Colon (tissue), 2 donors: Measurements from ENCODE around the gene ACTR1A.
"Not testable (repeated sequence)": the region's sequence is repeated elsewhere in the genome, so short reads cannot be mapped to it uniquely, and the experiment has no call there.

ENCODE experiments used
- FAIRE-seq: peaks from 2 replicates; lab custom pipeline; 2012; peaks lifted over from hg19 to GRCh38; lab: Jason Lieb, UNC
- donor health status: control.
- donor health status: control.

ACTR1A gene

DNA sequence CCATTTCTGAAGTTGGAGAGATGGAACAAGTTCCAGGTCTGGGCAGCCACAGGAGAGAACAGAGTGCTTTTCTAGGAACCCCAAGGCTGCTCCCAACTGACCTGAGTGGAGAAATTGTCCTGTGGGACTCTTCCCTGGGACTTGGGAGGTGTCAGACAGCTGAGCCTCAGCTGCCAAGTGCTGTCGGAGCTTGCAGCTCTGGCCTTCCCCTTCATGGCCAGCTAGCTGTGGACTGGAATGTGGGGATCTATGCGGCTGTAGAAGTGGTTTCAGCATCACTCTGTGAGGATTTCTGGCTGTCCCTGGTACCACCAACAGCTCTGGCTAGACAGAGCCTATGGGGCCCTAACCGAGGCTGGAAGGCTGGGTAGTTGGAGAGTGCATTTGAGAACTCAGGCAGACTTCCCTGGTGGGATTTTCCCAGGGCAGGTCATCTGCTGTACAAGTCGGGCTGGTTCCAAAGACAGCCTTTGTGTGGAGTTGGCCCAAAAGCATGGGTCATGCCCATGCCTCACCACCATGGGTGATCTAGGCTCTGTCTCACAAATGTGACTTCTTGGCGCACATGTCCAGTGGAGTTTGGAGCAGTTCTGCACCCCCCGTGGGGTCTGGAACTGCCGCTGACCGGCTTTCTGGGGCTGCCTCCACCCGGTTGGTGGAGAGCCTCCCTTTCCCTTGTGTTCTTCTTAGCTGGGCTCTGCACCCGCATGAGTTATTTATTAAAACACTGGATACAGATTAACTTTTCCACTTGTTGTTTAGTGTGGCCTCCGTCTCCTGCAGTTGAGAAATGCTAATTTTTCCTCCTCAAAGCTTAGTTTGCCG, 12.2 kb upstream of the ACTR1A start:
- FAIRE-seq: no peak

DNA sequence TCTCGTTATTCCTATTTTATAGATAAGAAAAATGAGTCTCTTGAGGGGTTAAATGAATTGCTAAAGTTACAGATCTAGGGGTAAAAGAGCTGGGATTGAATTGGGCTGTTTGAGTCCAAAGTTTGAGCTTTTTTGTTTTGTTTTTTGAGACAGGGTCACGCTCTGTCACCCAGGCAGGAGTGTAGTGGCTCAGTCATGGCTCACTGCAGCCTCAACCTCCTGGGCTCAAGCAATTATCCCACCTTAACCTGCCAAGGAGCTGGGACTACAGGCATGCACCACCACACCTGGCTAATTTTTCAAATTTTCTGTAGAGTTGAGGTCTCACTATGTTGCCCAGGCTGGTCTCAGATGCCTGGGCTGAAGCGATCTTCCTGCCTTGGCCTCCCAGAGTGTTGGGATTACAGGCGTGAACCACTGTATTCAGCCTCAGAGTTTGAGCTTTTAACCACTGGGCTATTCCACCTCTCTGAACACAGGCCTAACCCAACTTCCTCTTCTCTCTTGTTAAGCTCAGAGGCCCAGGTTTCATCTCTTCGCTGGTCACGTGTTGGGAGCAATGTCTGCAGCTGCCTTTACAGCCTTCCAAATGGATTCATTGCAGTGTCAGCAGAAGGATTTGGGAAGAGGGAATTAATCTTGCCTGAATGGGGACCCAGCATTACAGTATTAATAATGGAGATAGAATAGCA, 9.2 kb upstream of the ACTR1A start:
- FAIRE-seq: no peak

DNA sequence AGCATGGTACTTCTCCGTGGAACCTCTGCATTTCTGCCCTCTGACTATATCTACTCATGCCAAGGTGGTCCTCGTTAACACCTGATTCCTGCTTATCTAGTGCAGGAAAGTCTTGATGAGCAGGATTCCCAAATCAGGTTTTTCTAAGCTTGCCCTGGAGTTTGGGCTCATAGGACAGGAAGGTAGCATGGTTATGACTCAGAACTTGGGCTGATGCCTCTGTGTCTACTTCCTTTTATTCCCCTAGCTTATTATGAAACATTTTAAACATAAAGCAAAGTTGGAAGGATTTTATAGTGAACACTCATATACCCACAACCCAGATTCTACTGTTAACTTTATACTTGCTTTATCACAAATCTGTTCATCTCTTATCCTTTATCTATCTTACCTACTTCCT, 6.9 kb upstream of the ACTR1A start:
- no peak for FAIRE-seq

DNA sequence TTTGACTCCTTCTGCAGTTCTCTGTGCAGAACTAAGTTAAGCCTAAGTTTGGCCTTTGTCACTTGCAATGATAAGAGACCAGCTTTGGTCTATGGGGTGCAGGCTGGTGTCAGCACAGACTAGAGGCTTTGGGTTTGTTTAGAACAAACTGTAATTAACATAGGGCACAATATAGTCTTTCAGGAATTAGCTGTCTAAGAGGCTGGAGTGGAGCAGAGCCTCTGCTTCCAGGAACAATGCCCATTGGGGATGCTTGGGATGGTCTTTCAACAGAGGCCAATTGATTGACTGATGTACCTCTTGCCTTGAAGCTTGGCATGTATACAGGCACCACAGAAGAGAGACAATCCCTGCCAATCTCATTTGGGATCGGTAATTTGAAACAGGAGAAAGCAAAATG, 6.0 kb upstream of the ACTR1A start:
- no peak for FAIRE-seq

DNA sequence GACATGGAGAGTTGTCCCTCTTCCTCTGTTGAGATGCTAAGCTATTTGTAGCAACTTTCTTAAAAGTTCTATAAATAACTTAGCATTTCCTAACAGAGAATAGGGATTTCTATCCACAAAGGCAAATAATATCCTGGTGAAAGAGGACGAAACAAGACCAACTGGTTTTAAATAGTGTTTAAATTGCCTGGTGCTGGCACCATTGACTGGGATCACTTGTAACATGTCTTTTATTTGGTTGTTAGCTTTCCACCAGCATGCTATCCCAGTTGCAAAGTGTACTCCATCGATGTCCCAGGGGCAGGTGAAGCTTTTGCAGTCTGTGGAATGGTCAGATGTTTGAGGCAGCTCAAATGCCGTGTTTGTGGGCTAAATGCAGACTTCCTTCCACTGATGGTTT, 5.0 kb upstream of the ACTR1A start:
- FAIRE-seq: no peak

DNA sequence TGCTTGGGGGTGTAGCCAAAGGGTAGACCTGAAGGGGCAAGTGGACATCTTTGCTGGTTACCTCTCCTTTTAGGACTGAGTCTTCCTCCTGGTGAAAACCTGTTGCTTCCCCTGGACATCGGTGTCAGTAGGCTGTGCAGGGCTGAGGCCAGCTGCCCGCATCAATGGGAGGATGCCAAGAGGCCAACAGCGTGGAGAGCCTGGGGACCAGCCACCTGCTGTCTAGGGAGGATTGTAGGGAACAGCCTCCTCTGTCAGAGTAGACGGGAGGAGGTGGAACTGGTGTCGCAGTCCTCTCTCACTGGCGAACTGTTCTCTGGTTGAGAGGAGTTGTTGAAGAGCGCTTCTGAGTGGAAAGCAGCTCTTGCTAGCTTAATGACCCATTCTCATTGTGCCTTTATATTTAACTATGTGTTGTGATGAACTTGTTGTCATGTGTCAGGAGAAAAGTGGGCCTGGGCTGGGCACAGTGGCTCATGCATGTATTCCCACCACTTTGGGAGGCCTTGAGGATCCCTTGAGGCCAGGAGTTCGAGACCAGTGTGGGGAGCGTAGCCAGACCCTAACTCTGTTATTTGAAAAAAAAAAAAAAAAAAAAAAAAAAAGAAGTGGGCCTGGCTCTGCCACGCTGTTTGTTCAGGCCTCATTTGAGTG, 3.1 kb upstream of the ACTR1A start:
- no peak for FAIRE-seq

DNA sequence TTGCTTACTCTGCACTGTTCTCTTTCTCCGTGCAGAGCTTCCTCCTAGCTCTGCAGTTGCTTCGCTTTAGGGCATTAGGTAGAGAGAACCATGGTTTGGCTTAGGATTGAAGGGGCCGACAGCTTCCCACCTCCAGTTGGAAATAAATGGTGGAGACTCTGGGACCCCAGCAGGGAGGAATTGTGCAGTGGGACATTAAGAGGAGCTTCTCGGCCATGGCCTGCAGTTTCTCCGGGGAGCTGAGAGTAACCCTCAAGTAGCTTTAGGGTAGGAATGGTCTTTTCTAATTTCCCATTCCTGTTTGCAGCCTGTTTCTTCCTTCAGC, 2.4 kb upstream of the ACTR1A start:
- FAIRE-seq: no peak

DNA sequence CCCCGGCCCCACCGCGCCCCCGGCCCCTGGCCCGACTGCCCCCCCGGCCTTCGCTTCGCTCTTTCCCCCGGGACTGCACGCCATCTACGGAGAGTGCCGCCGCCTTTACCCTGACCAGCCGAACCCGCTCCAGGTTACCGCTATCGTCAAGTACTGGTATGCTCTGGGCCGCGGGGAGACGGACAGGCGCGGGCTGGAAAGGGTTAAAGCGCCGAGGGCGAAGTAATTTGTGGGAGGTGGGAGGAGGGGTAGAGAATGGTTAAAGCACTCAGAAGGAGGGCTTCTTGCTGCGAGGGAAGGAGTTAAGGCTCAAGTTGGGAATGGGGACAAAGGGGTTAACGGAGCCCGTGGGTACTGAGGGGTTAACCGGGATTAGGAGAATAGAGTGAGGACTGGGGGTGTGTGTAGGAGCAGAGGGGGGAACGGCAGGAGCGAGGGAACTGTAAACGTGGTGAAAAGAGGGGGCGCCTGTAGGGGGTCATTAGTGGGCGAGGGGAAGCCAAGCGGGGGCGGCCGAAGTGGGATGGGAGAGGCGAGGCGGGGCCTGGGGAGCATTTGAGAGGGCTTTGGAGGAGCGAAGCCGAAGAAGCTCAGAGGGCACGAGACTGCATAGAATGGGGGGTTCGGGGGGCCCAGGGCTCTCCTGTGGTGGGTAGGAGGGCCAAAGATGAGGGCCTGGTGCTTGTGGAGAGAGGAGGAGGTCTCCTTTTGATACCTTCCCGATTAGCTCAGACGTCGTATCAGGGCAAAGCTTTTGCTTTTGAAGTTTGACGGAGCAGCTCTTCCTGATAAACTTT, 1.9 kb upstream of the ACTR1A start:
- no peak for FAIRE-seq

DNA sequence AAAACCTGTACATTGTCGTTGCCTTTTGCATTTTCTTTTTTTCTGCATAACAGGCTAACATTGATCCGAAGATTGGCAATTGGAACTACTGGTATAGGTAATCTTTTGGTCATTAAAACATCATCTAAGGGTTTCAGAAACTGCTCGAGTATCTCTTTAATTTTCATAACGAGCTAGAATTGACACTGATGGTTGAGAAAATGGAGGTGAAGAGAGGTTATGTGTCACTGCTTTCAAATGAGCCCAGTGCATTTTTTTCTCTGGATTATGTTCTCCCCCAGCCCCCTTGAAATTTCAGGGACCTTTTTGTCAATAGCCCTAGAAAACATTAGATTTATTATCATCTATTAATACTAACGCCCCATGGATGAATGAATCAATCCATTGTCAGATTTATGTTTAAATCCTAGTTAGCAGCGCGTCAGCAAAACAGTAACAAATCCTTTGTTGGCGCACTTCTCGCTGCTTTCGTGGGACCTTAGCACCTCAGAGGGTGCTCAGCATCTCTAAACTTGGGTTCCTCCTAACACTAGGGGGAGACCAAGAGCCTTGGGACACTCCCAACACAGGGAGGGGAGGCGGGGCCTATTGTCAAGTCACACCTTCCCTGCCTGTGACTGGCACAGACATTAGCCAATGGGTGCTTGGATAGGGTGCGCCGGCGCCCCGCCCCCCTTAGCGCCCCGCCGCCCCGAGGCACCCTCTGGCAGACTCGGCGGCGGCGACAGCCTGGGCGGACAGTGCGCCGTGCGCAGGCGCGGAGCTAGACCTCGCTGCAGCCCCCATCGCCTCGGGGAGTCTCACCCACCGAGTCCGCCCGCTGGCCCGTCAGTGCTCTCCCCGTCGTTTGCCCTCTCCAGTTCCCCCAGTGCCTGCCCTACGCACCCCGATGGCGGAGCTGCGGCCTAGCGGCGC, 1.0 kb upstream of the ACTR1A start, which contains the start of gene SUFU:
Gene SUFU (plus strand): TSS at position 709 of the 915 bp plus-strand sequence. CDS start 181 bp downstream, at position 890.
- FAIRE-seq: no peak

DNA sequence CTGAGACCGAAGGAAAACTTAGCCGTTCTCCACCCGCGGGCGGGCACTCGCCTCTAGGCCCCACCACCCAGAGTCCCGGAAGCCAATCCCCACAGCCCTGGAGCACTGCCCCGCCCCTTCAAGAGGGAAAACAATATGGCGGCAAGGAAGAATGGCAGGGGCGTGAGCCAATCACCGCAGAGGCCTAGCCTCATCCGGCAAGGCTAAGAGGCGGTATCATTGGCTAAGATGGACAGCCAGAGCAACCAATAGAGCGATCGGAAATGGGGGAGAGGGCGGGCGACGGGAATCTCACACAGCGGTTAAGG, 529 bp downstream of the ACTR1A start:
- FAIRE-seq: peak; percentile 64

DNA sequence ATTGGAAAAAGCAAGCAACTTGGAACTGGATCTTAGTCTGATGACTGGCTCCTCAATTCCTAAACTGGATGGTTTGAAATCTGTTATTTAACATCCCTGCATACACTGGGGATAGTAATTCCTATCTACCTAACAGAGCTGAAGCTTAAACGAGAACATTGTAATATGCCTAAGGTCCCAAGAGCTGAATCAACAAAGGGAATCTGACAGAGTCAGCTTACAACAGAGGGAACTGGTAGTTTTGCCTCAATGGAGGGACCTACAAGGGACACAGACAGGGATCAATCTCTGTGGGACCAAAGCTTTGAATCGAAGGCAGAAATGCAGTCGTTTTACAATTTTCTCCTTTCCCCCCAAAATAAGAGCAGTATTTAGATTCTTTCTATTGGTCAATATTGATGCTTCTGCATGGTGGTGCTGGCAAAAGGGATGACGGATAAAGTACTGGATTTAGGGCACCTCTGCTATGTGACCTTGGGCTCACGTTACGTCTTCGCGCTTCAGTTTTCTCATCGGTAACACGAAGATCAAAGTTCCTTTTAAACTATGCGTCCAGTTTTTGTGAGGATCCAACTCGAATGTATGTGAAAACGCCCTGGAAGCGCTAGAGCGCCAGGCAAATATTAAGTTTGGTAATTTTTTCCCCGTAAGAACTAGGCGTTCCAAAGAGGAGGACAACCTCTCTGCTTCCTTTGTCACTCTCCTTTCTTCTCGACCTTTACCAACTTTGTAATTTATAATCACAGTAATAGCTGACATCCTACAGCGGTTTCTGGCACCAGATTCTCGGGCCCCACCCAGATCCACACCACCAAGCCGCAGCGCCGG, 1.1 kb downstream of the ACTR1A start:
- FAIRE-seq: no peak

DNA sequence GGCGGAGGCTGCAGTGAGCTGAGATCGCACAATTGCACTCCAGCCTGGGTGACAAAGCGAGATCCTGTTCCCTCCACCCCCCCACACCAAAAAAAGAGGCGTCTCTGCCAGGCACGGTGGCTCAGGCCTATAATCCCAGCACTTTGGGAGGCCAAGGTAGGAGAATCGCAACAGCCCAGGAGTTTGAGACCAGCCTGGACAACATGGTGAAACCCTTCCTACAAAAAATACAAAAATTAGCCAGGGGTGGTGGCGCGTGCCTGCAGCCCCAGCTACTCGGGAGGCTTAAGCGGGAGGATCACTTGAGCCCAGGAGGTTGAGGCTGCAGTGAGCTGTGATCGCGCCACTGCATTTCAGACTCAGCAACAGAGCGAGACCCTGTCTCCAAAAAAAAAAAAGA, 1.8 kb downstream of the ACTR1A start:
- FAIRE-seq: not testable (repeated sequence)

DNA sequence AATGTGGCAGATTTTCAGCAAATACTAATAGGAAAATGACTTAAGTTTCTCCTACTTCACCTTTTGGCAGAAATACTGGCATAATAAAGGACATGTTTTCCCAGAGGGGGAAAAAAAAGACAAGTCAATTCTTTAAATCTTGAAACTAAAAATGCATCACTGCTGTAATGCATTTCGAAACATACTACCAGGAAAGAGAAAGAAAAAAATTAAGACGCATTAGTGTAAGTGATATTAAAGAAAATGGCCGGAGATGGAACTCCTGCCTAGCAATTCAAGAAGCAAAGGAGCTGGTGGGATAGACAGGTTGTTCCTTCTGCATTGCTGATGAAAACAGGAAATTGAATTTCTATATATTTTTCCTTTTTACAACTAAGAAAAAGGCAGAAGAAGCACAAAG, 3.2 kb downstream of the ACTR1A start:
- no peak for FAIRE-seq

DNA sequence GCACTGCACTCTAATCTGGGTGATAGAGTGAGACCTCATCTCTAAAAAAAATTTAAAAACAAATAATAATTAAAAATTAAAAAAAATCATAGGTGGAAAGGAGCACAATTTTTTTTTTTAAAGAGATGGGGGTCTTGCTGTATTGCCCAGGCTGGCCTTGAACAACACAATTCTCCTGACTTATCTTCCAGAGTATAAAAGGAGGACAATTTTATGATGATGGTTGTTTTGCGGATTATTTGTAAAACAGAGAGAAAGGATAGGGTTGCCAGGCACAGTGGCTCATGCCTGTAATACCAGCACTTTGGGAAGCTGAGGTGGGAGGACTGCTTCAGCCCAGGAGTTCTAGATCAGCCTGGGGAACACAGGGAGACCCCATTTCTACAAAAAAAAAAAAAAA, 5.0 kb downstream of the ACTR1A start:
- no peak for FAIRE-seq

DNA sequence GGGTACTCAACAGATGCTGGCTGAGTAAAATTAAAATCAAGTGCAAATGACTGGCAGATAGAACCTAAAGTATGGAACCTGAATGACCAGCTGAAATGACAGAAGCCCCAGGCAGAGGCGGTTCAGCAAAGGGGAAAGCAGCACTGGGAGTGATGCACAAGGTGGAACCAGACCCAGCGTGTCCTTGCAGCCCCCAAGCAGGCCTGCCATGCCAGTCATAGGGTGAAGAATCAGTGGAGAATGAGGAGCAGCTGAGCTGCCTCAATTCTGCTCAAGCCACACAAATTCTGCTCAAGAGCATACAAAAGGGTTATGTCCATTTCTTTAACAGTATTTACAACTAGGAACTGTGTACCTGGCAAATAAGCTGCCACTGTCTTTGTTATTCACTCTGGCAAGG, 8.7 kb downstream of the ACTR1A start:
- no peak for FAIRE-seq

DNA sequence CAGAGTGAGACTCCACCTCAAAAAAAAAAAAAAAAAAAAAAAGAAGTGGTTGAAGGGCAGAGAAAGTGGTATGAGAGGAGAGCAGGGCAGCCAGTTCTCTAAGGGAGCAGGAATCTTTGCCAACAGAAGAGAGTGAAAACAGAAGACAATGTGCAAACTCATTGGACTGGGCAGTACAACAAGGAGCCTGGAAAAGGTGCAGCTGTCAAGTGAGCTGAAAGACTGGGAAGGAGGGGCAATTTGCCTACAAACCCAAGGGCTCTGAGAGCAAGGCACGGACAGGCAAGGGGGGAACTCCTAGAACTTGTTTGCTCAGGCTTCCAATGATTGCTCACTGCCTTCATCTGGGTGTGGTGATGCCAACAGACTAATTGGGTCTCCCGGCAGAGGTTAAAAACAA, 9.5 kb downstream of the ACTR1A start:
- no peak for FAIRE-seq

DNA sequence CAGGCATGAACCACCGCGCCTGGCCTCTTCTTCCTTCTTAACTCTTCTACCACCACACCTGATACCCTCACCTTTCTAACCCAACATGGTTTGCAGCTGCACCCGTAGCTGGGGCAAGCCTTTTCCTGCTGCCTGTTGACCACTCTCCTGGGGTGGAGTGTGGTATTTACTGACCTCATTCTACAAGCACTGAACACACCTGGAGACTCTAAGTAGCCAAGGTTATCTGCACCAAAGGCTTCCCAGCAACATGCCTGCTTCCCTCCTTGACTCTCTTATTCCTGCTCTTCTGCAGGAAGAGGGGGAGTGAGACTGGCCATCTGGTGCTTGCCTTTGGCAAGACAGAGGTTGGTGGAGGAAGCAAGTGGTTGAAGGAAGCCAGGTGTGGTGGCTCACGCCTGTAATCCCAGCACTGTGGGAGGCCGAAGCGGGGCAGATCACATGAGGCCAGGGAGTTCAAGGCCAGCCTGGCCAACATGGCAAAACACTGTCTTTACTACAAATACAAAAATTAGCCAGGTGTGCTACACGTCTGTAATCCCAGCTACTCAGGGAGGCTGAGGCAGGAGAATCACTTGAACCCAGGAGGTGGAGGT, 10.1 kb downstream of the ACTR1A start:
- no peak for FAIRE-seq

DNA sequence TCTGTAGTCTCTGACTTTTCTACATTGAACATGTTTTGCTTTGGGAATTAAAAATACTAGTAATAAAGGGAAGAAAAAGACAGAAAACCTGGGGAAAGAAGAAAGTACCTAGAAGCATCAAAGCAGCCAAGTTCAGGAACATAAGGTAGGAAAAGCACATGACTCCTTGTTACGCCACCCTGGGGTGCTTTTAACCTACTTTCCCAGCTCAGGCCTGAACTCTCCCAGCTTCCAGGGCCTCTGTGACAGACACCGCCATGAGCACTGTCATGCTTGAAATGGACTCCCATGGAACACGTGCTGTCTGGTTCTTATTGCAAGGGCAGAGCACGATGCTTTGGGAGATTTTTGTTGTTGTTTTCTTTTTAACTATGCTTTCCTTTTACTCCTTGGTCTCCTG, 11.4 kb downstream of the ACTR1A start:
- FAIRE-seq: no peak

DNA sequence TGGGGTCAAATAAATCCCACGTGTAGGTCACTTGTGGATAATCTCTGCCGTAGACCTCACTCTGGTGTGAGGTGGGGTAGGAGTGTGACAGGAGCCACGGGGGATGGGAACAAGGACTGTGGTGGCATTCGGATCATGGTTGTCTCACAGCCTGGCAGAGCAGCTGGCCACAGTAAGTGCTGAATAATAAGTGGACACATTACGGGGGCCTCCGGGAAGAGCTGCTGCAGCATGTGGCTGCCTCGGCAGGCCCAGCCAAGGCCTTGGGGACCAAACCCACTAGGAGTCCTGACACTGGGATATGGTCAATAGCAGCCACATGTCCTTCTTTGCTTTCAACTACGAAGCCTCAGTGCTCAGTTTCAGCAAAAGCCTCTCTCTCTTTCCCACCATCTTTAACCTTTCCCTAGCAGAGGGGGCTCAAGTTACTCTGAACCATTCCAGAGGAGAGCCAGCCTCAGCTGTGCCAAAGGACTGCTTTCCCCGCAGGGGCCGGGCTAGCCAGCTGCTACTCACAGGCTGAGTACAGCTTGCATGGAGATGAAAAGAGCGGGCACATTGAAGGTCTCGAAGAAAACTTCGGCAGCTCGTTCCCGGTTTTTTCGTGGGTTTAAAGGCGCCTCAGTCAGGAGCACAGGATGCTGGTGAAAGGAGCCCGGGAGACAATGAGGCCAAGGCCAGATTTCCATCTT, 17.3 kb downstream of the ACTR1A start:
- no peak for FAIRE-seq

DNA sequence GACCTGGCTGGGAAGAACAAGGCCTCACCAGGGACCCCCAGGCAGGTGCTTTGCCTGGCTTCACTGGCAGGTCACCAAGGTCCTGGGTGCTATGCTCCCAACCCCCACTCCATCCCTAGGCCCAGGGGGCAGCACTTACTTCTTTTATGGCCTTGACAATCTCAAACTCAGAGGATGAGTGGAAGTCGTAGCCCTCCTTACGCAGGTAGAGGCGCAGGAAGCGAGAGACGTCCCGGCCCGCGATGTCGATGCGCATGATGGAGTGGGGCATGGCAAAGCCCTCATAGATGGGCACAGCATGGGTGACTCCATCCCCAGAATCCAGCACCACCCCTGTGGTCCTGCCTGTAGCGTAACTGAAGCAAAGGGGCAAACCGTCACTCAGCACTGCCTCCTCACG, 18.5 kb downstream of the ACTR1A start:
- no peak for FAIRE-seq
